ENCODE measurements around the gene PTPRM. TPM values are rescaled to one million over a fixed set of nuclear protein-coding genes. Genes with fewer than 3 reads are reported as not detected.

PTPRM gene
- total and polyA plus RNA-seq, 2 of the 4 experiments (the other 2 are of a cell fraction): 28.3 to 51.2 TPM

GRCh38 chr18:8049147-8049546 is 482.0 kb downstream of the PTPRM start:
- H3K9me1 ChIP-seq (ENCODE audit: insufficient read depth, low read length): peaks cover 2% of the 10 kb centered on the region; the same call in 1 of the 2 replicates

More at GRCh38 chr18:8049147-8049546, 482.0 kb downstream of the PTPRM start:
- no peak overlapping the region for H4K8ac ChIP-seq (ENCODE audit: low read depth in 2 of 2, low read length in 2 of 2)
- H3K36me3 ChIP-seq (ENCODE audit: control insufficient read depth, insufficient read depth, low read length): no peaks in the 10 kb centered on the region
- dilution Hi-C loops (cut with HindIII; ENCODE audit: low sequenced_read_pairs, unreplicated experiment) (no loop called here), intact Hi-C loops (cut with micrococcal nuclease) (no loop called here), in situ Hi-C loops (cut with MboI; ENCODE audit: low sequenced_read_pairs) (no loop called here)
- H4K91ac ChIP-seq (ENCODE audit: insufficient read depth, low read depth, low read length): no peak overlapping the region
- H4K20me1 ChIP-seq (ENCODE audit: insufficient read depth, low read length): peaks cover 4% of the 10 kb centered on the region; the same call in 1 of the 2 replicates
- peaks cover 5% of the 10 kb centered on the region for H3K4me1 ChIP-seq (ENCODE audit: control insufficient read depth, insufficient read depth, low read length)
- TF ChIP-seq SMC3 (IDR thresholded peaks at IDR 0.05; ENCODE audit: low read depth, low read length) (no peak), POLR2A (IDR thresholded peaks at IDR 0.05; ENCODE audit: low read depth, low read length) (no peak), BHLHE40 (IDR thresholded peaks at IDR 0.05; ENCODE audit: low read depth, low read length) (no peak), MAFK (IDR thresholded peaks at IDR 0.05; ENCODE audit: low read depth, low read length) (no peak), RFX5 (IDR thresholded peaks at IDR 0.05; ENCODE audit: low read depth, low read length) (no peak), NFE2L2 (IDR thresholded peaks at IDR 0.05; ENCODE audit: low read depth, low read length) (no peak), USF2 (IDR thresholded peaks at IDR 0.05; ENCODE audit: low read depth, low read length) (no peak), ELK1 (IDR thresholded peaks at IDR 0.05; ENCODE audit: borderline replicate concordance, low read depth, low read length) (no peak), RAD21 (IDR thresholded peaks at IDR 0.05; ENCODE audit: low read length) (no peak), CEBPB (IDR thresholded peaks at IDR 0.05; ENCODE audit: low read depth, low read length) (no peak), CTCF (conservative IDR thresholded peaks at IDR 0.05; ENCODE audit: low read depth, low read length) (no peak), MAZ (IDR thresholded peaks at IDR 0.05; ENCODE audit: borderline replicate concordance, low read depth, low read length) (no peak), RCOR1 (IDR thresholded peaks at IDR 0.05; ENCODE audit: insufficient replicate concordance, low read length) (no peak), CHD1 (IDR thresholded peaks at IDR 0.05; ENCODE audit: low read depth, low read length) (no peak), MXI1 (IDR thresholded peaks at IDR 0.05; ENCODE audit: borderline replicate concordance, low read depth, low read length) (no peak), FOS (IDR thresholded peaks at IDR 0.05; ENCODE audit: low read depth, low read length) (no peak)
- H3K14ac ChIP-seq (replicated peaks; ENCODE audit: low read depth, low read length): no peak overlapping the region
- H3K4me3 ChIP-seq (ENCODE audit: insufficient read depth, low read depth, low read length): no peak overlapping the region
- no peak overlapping the region for H3K18ac ChIP-seq (ENCODE audit: low read depth, low read length)
- WGBS, 2 experiments (ENCODE audit: extremely low coverage in 2 of 2, insufficient read length in 1 of 2): no CpG with 5 or more reads among the region's 2 CpGs
- no peak overlapping the region for H2BK120ac ChIP-seq (ENCODE audit: low read depth, low read length)
- CTCF ChIA-PET: no interaction called here
- H3K4me2 ChIP-seq (ENCODE audit: low read depth, low read length): peak overlapping the region; percentile 62
- H2AK9ac ChIP-seq (replicated peaks; ENCODE audit: low read depth, low read length, poor library complexity): no peak overlapping the region
- ATAC-seq (ENCODE audit: low read depth) (peak; percentile 75), DNase-seq (peak; percentile 29)
- H3K9me3 ChIP-seq (ENCODE audit: control insufficient read depth, insufficient read depth, low read length): no peaks in the 10 kb centered on the region
- H2AFZ ChIP-seq (replicated peaks; ENCODE audit: low read length, poor library complexity): no peak overlapping the region
- H4K5ac ChIP-seq (ENCODE audit: low read depth, low read length): no peak overlapping the region
- BruUV-seq (replicated peaks): no TSS peak
- POLR2A ChIA-PET (ENCODE audit: unreplicated experiment): no interaction called here
- no peak overlapping the region for H3K9ac ChIP-seq (ENCODE audit: low read depth, low read length)
- H3K79me1 ChIP-seq (ENCODE audit: low read depth in 1 of 2, low read length in 2 of 2): peaks cover 0 to 2% of the 10 kb centered on the region in 2 experiments; a peak in 2 of 4 replicates
- H2AK5ac ChIP-seq (ENCODE audit: low read depth, low read length): no peak overlapping the region
- no peak overlapping the region for H2BK15ac ChIP-seq (ENCODE audit: low read depth, low read length)
- no peak overlapping the region for H2BK20ac ChIP-seq (ENCODE audit: low read depth, low read length)
- H3K27me3 ChIP-seq (ENCODE audit: control insufficient read depth, insufficient read depth, low read length): no peaks in the 10 kb centered on the region
- H3K23ac ChIP-seq (ENCODE audit: low read depth, low read length): no peak overlapping the region
- no peak overlapping the region for H3K4ac ChIP-seq (ENCODE audit: low read depth, low read length)
- no peak overlapping the region for H3K27ac ChIP-seq (ENCODE audit: insufficient read depth, low read length)
- H3K56ac ChIP-seq (ENCODE audit: extremely low read depth, insufficient read depth, low read length): no peak overlapping the region
- no peak overlapping the region for H2BK5ac ChIP-seq (ENCODE audit: low read depth, low read length, poor library complexity, severe bottlenecking)
